Activated CD4-positive, alpha-beta T cell treated with anti-CD3 and anti-CD28 coated beads, Interleukin-2, amount 50 U/mL, for 4 hours (primary cell): Measurements from ENCODE around the gene EVA1A.
"Not testable (repeated sequence)": the region's sequence is repeated elsewhere in the genome, so short reads cannot be mapped to it uniquely, and the experiment has no call there.

Source experiments
- DNase-seq, 2 experiments: peaks; one replicate each; pipeline ENCODE4 v3.0.0-alpha.2; 2020

EVA1A gene

DNA sequence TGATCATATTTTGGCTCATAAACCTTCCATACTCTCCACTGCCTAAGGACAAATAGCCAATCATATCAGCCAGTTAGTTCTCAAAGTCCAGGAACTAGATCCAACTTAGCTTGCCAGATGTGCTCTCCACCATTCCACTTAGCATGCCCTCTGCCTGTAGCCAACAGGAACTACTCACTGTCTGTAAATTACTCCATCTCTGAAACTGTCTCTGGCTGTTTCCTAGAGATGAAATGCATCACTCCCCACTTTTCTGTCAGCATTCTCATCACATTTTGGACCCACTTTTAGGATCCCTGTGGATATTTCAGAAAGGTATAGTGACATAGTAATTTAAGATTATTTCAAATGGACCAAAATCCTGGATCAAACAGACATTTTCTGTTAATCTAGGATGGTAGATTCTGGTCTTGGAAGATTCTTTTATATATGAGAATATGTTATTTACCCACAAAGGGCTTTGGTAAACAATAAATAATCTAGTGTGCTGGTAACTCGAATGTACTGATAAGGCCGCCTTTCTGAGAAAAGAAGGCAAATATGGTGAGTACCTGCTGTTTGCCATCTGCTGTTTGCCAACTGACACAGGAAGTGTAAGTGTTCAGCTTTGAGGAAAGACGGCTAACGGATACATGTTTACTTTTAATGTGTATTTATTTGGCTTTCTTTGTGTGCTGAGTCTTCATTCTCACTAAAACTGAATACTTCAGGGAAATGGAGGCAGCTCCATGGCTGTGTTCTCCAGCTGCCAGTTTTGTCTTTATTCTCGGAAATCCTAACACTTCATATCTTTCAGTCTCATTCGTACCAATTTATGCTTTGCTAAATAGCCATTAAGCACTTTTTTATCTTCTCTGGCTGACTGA is 79.5 kb downstream of the EVA1A start:
- DNase-seq: no peak

- DNase-seq: not testable (repeated sequence)
Observed at GRCh38 chr2:75477696-75478095, 83.0 kb downstream of the EVA1A start.

- no peak for DNase-seq
Observed at GRCh38 chr2:75476761-75477160, 84.0 kb downstream of the EVA1A start.

DNA sequence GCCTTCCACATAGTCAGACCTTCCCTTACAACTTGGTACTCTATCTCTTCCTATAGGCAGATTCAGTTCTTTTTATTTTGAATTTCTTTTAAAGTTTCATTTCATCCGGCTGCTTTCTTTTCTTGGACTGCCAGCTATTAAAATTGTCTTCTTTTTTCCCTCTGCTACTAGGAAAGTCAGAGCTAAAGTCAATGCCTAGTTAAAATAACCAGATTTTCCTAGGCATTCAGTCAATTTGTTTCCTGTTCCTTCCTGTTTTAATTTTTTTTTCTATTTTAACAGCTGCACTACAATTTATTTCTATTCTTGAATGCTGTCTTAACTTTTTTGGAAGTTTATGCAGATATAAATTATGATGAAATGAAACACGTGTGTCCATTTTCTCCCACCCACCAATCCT is 84.8 kb downstream of the EVA1A start:
- DNase-seq: no peak

- no peak for DNase-seq
Observed at GRCh38 chr2:75475049-75475448, 85.7 kb downstream of the EVA1A start.

GRCh38 chr2:75474115-75474514 is 86.6 kb downstream of the EVA1A start:
- no peak for DNase-seq

DNA sequence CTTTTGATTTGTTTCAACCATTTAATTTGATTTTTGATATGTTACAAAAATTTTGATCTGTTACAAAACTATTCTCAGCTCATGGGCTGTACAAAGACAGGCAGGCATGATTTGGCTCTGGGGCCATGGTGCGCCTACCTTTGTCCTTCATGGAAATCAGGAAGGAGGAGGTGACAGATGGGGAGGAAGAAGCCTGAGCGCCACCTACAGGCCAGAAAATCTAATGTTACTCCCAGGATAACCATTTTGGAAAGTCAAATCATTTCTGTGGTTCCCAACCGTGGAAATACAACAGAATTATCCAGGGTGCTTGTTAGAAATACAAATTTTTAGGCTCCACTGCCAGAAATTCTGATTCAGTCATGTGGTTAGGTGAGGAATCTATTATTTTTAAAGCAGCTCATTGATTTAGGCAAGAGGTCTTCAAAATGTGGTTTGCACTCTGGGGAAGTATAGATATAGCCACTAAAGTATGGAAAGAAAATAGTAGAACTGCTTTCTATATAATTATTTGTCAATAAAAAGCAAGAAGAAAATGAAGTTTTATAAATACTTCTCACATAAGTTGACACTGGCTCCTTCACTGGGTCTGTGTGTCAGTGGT is 93.9 kb downstream of the EVA1A start:
- DNase-seq: no peak

DNA sequence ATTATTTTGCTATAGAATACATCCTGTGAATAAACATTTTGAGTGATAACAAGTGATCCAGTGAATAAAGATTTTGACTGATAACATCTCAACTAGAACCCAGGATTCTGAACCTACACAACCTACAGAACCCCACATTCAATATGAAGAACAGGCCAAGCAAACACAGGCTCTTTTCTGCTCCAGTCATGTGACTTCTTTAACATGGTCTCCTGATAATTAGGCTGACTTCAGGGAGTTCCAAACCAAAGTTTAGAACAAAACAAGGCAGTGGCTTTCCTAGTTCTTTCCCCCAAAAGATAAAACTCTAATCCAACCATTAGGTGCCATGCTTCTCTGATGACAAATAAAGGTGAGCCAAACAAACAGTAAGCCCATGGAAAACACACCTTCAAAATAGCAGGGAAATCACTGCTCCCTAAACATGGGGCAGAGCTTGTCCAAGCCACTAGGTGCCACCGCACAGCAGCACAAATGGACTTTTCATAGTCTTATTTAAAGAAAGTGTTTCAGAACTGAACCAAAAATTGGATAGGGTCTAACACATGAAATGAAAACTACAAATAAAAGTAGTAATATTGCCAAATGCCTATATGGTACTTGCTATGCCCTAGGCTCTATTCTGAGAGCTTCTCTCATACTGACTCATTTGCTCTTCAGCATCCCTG is 95.3 kb downstream of the EVA1A start:
- no peak for DNase-seq

GRCh38 chr2:75464348-75464946 is 96.3 kb downstream of the EVA1A start:
- no peak for DNase-seq

DNA sequence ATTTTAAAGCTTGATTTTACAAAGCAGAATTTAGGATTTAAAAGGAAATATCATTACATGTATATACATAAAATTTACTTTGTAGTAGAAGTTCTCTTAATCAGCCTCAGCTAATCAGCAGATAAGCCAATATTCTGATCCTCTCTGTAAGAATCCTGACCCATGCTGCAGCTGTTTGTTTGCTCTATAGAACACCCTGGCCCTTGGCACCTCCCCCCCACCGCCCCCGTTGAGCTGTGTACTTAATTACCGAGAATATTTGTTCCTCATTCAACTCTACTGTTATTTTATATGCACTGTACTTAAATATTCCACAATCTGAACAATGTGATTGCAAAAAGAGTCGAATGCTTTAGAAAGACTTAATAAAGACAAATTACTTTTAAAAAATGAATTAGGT is 98.0 kb downstream of the EVA1A start:
- DNase-seq: no peak

- no peak for DNase-seq
Observed at GRCh38 chr2:75462206-75462605, 98.5 kb downstream of the EVA1A start.

DNA sequence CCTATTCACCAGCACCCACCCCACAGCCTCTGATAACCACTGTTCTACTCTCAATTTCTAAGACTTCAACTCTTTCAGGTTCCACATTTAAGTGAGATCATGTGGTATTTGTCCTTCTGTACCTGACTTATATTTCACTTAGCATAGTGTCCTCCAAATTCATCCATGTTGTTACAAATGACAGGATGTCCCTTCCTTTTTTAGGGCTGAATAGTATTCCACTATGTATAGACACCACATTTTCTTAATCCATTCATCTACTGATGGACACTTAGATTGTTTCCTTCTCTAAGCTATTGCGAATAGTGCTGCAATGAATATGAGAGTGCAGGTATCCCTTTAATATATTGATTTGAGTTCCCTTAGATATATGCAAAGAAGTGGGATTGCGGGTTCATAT is 100.1 kb downstream of the EVA1A start:
- DNase-seq: no peak

- DNase-seq: no peak
Observed at GRCh38 chr2:75459565-75460310, 101.0 kb downstream of the EVA1A start.

DNA sequence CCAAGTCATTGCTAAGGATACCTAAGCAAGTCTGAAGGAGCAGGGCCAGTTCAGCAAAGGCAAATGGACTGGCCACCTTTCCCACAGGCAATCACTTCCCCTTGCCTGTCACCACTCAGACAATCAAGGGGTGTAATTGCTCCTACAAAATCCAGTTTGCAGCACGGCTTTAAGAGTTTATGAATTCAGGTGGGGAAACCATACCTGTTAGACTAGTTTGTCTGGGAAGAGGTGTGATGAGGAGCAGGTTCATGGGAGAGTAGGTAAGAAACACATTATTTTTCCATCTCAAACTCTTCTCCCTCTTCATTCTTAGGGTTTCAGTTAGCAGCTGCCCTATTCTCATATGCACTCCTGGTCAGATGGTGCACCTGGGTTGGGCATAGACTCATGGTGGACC is 102.5 kb downstream of the EVA1A start:
- no peak for DNase-seq

DNA sequence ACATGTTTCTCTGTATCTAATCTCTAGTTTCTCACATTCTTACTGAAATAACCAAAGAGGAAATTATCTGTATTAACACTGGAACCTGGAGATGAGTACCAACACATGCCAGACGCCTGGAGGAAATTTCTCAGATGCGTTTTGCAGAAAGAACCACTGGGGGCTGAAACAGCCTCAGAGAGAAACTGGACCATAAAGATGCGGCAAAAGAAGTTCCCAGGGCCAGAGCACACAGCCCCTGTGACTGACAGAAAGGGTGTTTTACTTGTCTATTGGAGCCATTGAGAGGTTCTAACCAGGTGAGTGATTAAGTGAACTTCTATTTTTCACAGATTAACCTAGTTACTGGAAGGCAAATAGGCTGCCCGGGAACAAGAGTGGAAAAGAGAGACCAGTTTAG is 103.9 kb downstream of the EVA1A start:
- no peak for DNase-seq

- no peak for DNase-seq
Observed at GRCh38 chr2:75456111-75456510, 104.6 kb downstream of the EVA1A start.

GRCh38 chr2:75454241-75454620 is 106.5 kb downstream of the EVA1A start:
- DNase-seq: no peak

- no peak for DNase-seq
Observed at GRCh38 chr2:75453384-75454240, 107.1 kb downstream of the EVA1A start.

DNA sequence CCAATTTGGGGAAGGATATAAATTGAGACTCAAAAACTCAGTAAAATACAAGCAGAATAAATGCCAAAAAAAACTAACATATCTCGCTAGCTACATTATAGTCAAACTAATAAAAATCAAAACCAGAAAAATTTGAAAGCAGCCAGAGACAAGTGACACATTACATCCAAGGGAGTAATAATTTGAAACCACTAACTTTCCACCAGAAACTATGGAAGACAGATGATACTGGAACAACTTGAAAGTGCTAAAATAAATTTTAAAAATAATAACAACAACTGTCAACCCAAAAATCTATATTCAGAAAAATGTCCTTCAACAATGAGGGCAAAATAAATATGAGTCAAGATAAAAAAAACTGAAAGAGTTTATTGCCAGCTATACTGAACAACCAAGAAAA is 110.7 kb downstream of the EVA1A start:
- DNase-seq: no peak

DNA sequence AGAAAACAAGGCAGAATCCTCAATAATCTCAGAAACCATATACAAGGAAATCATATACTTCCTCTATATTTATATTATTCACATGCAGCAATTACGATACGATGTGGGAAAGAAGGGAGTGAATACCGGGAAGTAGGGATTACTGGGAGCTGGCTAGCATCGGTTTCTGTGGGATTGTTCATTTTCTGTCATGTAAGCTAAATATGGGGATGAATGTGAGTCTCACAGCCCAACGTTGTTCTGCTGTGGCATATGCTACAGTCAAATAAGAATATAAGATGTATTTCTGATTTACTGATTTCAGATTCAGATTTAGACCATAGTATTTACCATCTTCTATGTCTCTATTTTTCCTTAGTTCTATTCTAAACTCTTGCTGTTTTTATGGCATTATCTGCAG is 113.6 kb downstream of the EVA1A start:
- no peak for DNase-seq
